ENCODE results near the gene MED26. TPM values are rescaled to one million over a fixed set of nuclear protein-coding genes. Genes with fewer than 3 reads are reported as not detected.

The MED26 gene
- total RNA-seq, 1 donor from 2014 or later = 15.0 TPM

GRCh38 chr19:16588824-16589577 is 39.0 kb downstream of the MED26 start:
- DNase-seq (ENCODE audit: low read depth) (no peak), FAIRE-seq (no peak)
- Histone ChIP-seq H2AFZ (ENCODE audit: low read depth, low read length) (no peak overlapping the region), H3K27me3 (ENCODE audit: insufficient read depth, low read length) (no peaks in the 10 kb centered on the region), H3K79me2 (ENCODE audit: insufficient read depth, low read length) (peaks cover 98% of the 10 kb centered on the region), H3K9me3 (ENCODE audit: insufficient read depth, low read depth, low read length) (no peaks in the 10 kb centered on the region), H4K20me1 (ENCODE audit: insufficient read depth, low read length) (peaks cover 97% of the 10 kb centered on the region), H3K27ac (ENCODE audit: low read depth, low read length) (no peak overlapping the region), H3K9ac (ENCODE audit: low read length) (no peak overlapping the region), H3K36me3 (ENCODE audit: insufficient read depth, low read length) (no peaks in the 10 kb centered on the region), H3K4me3 (ENCODE audit: insufficient read depth, low read depth, low read length) (no peak overlapping the region), H3K4me2 (ENCODE audit: low read length) (peak overlapping the region; percentile 64), H3K4me1 (ENCODE audit: insufficient read depth, low read length) (peaks cover 48% of the 10 kb centered on the region)
- H3K4me1 Mint-ChIP-seq (ENCODE audit: low read depth, unreplicated experiment) = peaks cover 69% of the 10 kb centered on the region
- TF ChIP-seq CTCF (IDR thresholded peaks at IDR 0.05; ENCODE audit: insufficient read depth, low read depth, low read length) = no peak
- TF ChIP-seq EZH2 (IDR thresholded peaks at IDR 0.05; ENCODE audit: insufficient read depth, low read length) = no peak
- no peak overlapping the region for H3K4me3 Mint-ChIP-seq (ENCODE audit: unreplicated experiment)
- H3K9me3 Mint-ChIP-seq (ENCODE audit: unreplicated experiment) = no peaks in the 10 kb centered on the region
- no peaks in the 10 kb centered on the region for H3K27me3 Mint-ChIP-seq (ENCODE audit: low read depth, unreplicated experiment)
- H3K27ac Mint-ChIP-seq (ENCODE audit: unreplicated experiment) = no peak overlapping the region
- peaks cover 12% of the 10 kb centered on the region for H3K36me3 Mint-ChIP-seq (ENCODE audit: low read depth, unreplicated experiment)

- Histone ChIP-seq H3K9ac (ENCODE audit: low read length) (no peak overlapping the region), H3K36me3 (ENCODE audit: insufficient read depth, low read length) (no peaks in the 10 kb centered on the region), H3K4me1 (ENCODE audit: insufficient read depth, low read length) (peaks cover 55% of the 10 kb centered on the region), H4K20me1 (ENCODE audit: insufficient read depth, low read length) (peaks cover 97% of the 10 kb centered on the region), H3K27me3 (ENCODE audit: insufficient read depth, low read length) (no peaks in the 10 kb centered on the region), H3K79me2 (ENCODE audit: insufficient read depth, low read length) (peaks cover 98% of the 10 kb centered on the region), H3K4me3 (ENCODE audit: insufficient read depth, low read depth, low read length) (no peak overlapping the region), H3K9me3 (ENCODE audit: insufficient read depth, low read depth, low read length) (no peaks in the 10 kb centered on the region), H2AFZ (ENCODE audit: low read depth, low read length) (no peak overlapping the region), H3K27ac (ENCODE audit: low read depth, low read length) (no peak overlapping the region), H3K4me2 (ENCODE audit: low read length) (peak overlapping the region; percentile 64)
- no peaks in the 10 kb centered on the region for H3K27me3 Mint-ChIP-seq (ENCODE audit: low read depth, unreplicated experiment)
- FAIRE-seq (no peak), DNase-seq (ENCODE audit: low read depth) (peak; percentile 34)
- H3K36me3 Mint-ChIP-seq (ENCODE audit: low read depth, unreplicated experiment) = peaks cover 8% of the 10 kb centered on the region
- peak overlapping the region; percentile 69 for H3K4me3 Mint-ChIP-seq (ENCODE audit: unreplicated experiment)
- H3K4me1 Mint-ChIP-seq (ENCODE audit: low read depth, unreplicated experiment) = peaks cover 61% of the 10 kb centered on the region
- TF ChIP-seq CTCF (IDR thresholded peaks at IDR 0.05; ENCODE audit: insufficient read depth, low read depth, low read length) (no peak), EZH2 (IDR thresholded peaks at IDR 0.05; ENCODE audit: insufficient read depth, low read length) (no peak)
- peak overlapping the region; percentile 69 for H3K27ac Mint-ChIP-seq (ENCODE audit: unreplicated experiment)
- no peaks in the 10 kb centered on the region for H3K9me3 Mint-ChIP-seq (ENCODE audit: unreplicated experiment)
Observed at GRCh38 chr19:16587833-16588823, 39.9 kb downstream of the MED26 start.
